NCI-H2081 (cell line): ENCODE results near the gene APBA2.
"Not testable (repeated sequence)": the region's sequence is repeated elsewhere in the genome, so short reads cannot be mapped to it uniquely, and the experiment has no call there.

ENCODE experiments used
- DNase-seq, 2 experiments: peaks; one replicate each; lab custom pipeline; 2025; lab: John Stamatoyannopoulos, UW

APBA2 gene

DNA sequence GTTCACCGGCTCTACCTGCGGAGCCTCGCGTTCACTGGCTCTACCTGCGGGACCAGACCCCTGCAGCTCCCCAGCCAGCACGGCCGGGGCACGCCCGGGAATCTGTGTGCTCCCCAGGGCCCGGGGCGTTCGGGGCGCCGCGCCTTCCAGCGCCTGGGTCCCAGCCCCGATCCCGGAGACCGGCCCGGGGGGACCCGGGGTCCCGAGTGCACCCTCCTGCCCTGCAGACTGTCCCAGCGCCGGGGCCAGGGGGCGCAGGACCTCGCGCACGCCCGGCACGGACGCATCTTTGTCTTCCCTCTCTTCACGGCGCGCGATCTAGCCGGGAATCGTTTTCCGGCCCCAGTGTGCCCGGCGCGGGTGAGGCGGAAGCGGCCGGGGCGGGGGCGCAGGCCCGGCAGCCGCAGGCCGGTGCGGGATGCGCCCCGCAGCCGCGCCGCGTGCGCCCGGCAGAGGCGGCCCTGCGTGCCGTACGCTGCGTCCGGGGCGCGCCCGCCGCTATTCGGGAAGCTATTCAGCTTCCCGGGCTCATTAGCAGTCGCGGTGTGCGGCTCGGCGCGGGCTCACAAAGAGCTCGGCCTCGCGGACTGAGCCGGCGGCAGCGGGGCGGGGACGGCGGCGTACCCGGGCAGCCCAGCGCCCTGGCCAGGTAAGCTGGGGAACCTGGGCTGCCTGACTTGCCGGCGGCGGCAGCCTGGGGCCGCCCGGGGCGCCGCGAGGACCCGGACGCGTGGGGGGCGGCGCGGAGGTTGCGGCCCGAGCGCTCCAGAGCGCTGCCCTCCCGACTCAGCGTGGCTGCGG, at the start of gene APBA2:
Gene APBA2, plus strand, starts transcription at position 345 of the 801 bp plus-strand sequence. CDS start 167,911 bp downstream, outside the sequence.
- peak; percentile 50 to 65 for DNase-seq

DNA sequence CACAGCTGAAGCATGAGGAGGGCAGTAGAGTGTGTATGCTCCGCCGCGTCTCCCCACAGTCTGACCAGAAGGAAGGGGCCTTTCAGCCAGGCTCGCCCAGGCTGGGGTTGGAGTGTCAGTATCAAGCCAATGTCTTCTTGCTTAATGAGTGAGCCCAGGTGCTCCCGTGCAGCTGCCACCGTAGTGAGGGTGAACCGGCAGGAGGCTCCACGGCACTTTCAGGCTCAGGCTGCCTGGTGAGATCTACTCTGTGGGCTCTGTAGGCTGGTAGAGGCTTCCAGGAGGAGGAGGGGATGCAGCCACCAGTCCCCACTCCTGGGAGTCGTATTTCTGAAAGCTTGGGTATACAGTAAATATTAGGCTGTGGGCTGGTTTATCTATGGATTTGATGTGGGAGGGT, 45.5 kb upstream of the APBA2 start:
- DNase-seq = not testable (repeated sequence)

DNA sequence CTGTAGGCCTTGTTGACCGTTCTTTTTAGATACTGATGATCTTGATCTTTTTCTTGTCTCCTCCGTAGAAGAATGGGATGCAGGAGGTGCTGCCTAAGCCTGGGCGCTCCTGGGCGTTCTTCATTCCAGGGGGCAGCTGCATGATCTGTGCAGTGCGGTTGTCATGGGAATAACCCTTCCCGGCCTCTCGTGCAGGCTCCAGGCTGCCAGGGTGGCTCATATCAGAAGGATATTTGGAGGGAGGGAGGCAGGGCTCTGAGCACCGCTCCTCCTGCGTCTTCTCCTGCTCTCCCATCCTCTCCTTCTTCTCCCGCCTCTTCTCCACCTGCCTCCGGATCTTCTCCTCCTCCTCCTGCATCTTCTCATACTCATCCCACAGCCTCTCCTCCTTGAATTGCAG, 43.6 kb upstream of the APBA2 start:
- not testable (repeated sequence) for DNase-seq

DNA sequence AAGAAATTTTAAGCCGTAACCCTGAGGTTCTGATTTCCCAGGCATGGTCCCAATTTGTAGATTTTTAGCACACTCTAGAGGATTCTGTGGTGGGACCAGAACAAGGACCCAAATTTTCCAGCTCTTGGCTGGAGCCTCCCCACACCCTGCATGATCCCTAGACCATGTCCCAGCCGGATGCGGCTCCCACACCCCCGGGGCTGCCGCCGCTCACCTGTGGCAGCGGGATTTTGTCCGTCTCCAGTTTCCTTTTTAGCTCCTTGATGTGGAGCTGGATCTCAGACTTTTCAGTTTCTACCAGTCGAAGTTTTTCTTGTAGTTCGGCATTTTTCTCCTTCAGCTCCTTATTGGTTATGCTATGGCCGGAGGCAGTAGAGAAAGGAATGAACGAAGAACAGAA, 42.3 kb upstream of the APBA2 start:
- not testable (repeated sequence) for DNase-seq

DNA sequence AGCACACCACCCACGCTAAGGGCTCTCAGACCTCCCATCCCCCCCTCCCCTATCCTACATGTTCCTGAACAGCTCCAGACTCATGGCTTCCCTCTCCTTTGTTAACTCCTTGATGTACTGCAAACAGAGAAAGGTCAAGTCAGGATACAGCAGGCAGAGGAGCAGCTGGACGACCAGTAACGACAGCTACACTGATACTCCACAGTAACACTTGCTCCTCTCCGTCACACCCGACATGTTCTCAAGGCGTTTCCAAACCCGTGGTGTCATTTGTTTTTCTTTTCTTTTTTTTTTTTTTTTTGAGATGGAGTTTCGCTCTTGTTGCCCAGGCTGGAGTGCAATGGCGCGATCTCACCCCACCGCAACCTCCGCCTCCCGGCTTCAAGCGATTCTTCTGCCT, 41.6 kb upstream of the APBA2 start:
- not testable (repeated sequence) for DNase-seq

DNA sequence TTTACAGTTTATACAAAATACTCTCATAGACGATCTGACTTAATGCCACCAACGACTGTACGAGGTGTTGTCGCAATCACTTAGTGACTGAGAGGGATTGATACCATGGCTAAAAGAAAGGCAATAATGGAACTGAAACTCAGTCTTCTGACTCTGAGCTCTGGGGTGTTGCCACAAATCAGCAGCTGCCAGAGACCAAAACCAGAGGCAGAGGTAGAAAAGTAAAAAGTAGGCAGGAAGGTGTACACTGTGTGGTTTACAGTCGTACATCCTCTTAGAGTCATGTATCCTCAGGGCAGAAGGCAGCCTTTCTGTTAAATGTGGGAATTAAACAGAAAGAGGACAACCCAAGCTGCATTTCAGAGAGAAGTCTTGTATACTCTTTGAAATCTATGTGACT, 38.5 kb upstream of the APBA2 start:
- not testable (repeated sequence) for DNase-seq

DNA sequence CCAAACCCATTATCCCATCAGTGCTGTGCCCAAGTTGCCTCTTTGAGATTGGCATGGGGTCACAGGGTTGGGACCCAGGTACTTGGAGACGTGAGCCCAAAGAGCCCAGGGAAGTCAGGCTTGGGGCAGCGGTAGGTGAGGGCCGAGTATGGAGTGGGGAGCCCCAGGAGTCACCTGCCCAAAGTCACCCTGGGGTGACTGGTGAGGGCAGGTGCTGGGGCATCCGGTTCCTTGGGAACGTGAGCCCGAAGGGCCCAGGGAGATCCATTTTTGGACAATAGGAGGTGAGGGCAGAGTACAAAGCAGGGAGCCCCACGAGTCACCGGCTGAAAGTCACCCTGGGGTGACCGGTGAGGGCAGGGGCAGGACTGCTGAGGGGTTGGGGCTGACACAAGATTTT, 37.8 kb upstream of the APBA2 start:
- DNase-seq = not testable (repeated sequence)

DNA sequence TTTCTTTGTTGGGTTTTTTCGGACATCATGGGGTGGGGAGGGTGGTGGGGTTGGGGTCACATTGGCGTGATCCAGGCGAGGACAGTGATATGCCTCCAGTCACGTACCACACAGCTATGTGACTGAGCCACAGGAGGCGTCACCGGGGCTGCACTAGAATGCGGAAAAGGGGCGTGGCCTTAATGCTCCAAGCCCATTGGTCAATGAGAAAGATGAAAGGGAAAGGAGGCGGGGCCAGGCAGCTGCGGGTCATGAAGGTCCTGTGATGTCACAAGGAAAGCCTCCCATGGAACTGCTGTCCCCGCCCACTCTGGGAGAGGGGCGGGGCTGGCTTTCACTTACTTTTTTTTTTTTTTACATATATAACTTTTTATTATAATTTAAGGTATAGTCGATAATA, 37.3 kb upstream of the APBA2 start, which contains the start of gene GOLGA6L7:
Gene GOLGA6L7, minus strand, starts transcription at position 124 of the 400 bp plus-strand sequence. Its CDS starts 95 bp downstream, at position 29.
- not testable (repeated sequence) for DNase-seq

DNA sequence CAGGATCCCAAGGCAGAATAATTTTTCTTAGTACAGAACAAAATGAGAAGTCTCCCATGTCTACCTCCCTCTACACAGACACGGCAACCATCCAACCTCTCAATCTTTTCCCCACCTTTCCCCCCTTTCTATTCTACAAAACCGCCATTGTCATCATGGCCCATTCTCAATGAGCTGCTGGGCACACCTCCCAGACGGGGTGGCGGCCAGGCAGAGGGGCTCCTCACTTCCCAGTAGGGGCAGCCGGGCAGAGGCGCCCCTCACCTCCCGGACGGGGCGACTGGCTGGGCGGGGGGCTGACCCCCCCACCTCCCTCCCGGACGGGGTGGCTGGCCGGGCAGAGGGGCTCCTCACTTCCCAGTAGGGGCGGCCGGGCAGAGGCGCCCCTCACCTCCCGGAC, 36.5 kb upstream of the APBA2 start:
- not testable (repeated sequence) for DNase-seq

DNA sequence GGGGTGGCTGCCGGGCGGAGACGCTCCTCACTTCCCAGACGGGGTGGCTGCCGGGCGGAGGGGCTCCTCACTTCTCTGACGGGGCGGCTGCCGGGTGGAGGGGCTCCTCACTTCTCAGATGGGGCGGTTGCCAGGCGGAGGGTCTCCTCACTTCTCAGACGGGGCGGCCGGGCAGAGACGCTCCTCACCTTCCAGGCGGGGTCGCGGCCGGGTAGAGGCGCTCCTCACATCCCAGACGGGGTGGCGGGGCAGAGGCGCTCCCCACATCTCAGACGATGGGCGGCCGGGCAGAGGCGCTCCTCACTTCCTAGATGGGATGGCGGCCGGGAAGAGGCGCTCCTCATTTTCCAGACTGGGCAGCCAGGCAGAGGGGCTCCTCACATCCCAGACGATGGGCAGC, 36.0 kb upstream of the APBA2 start:
- DNase-seq = not testable (repeated sequence)

DNA sequence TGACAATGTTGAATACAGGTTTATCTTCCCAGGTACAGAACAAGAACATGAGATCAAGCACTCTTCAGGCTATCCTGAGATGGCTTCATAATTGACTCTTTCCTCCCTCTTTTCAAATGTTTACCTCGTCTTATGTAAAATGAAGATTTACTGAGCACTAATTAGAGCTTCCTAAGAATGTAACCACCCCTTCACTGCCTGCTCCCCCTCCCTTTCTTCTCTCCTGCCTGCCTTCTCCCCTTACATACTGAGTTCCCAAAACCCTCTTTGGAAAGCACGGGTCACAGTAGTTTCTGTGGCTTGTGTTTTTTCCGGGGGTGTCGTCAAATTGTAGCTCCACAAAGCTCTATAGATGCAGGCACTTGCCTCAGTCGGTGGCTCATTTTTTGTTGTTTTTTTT, 32.1 kb upstream of the APBA2 start:
- DNase-seq = not testable (repeated sequence)

DNA sequence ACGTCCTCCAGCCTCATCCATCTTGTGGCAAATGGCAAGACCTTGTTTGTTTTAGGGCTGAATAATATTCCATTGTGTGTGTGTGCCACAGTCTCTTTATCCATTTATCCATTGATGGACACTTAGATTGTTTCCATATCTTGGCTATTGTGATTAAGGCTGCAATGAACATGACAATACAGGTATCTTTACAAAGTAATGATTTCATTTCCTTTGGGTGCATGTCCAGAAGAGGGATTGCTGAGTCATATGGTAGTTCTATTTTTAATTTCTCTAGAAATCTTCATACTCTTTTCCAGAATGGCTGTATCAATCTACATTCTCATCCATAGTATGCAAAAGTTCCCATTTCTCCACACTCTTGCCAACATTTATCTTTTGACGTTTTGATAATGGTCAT, 31.2 kb upstream of the APBA2 start:
- DNase-seq = not testable (repeated sequence)

DNA sequence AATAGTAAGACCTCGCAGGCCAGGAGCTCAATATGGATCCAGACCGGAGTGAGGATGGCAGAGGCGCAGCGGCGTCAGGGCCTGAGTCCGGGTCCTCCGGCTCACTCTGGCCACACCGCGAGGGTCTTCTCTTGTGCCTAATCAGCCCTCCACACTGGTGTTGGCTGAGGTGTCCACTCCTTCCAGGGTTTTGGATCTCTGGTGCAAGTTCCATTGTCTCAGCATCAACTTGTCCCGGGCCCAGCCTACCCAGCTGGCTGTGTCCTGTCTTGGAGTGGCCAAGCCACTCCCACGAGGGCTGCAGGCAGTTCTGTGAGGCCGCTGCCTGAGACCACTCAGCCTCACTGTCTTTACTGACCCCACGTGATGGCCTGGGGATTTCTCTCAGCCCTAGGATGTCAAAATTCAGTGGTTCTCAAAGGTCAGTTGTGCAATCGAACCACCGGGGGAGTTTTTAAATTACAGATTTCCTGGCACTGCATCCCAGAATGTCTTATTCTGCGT, 24.7 kb upstream of the APBA2 start:
- DNase-seq = no peak

DNA sequence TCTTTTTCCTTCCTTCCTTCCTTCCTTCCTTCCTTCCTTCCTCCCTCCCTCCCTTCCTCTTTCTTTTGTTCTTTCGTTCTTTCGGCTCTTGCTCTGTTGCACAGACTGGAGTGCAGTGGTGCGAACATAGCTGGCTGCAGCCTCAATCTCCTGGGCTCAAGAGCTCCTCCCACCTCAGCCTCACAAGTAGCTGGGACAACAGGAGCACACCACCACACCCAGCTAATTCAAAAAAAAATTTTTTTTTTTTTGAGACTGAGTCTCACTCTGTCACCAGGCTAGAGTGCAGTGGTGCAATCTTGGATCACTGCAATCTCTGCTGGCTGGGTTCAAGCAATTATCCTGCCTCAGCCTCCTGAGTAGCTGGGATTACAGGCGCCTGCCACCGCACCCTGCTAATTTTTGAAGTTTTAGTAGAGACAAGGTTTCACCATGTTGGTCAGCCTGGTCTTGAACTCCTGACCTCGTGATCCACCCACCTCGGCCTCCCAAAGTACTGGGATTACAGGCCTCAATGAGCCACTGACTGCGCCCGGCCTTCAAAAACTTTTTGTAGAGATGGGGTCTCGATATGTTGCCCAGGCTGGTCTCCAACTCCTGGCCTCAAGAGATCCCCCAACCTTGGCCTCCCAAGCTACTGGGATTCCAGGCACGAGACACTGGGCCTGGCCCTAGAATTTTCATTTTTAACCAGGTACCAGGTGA, 24.0 kb upstream of the APBA2 start:
- not testable (repeated sequence) for DNase-seq

DNA sequence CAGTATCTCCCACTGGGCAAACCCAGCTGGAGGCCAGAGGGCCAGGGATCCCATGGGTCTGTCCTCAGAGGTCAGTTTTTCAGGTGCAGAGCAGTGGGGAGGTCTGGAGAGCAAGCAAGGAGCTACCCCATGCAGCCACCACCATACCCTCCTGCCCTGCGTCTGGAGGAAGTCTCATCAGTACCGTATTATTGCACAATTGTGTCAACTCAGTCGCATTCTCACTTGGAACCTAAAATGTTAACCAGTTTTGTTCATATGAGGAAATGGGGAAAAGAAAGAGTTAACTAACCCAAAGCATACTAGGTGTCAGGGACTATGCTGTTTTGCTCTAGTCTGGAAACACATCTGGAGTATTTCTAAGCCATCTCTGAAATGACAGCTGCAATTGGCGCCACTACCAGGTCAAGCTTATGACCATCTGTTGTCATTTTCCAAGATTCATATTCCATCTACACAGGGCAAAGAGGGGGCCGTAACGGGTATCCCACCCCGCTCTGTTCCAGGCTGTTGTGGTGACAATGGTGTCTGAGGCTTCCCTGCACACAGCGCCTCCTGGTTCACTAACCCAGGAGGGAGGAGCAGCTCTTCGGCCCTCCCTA, 16.9 kb upstream of the APBA2 start:
- no peak for DNase-seq

DNA sequence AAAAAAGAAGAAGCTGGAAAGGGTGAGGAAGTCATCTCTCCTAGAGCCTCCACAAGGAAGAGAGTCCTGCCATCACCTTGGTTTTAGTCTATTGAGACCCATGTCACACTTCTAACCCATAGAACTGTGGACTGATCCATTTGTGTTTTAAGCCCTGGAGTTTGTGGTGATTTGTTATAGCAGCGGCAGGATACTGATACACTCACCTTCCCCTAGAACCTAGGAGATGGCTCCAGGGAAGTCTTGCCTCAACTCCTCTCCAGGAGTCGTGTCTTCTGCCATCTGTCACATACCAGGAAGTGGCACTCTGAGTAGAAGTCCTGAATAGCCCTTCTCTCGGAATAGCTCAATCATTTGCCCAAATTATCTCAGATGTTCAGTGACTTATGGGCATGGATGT, 14.6 kb upstream of the APBA2 start:
- no peak for DNase-seq

DNA sequence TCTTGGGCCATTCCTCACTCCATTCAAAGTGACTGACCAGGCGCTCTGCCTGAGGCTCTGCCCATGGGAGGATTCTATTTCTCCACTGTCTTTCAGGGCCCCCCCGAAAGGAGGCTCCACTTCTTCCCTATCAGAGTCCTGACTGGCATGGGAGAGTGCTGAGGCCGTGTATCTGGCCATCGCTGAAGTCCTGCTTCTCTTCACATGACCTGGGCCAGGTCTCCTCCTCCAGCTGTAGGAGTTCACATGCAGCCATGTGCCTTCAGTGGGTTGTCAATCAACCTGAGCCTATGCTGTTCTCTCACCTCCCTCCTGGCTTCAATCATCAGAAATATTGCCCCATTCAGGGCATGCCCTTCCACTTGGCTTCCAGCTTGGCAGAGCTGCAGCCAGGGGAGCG, 12.8 kb upstream of the APBA2 start:
- DNase-seq = no peak

DNA sequence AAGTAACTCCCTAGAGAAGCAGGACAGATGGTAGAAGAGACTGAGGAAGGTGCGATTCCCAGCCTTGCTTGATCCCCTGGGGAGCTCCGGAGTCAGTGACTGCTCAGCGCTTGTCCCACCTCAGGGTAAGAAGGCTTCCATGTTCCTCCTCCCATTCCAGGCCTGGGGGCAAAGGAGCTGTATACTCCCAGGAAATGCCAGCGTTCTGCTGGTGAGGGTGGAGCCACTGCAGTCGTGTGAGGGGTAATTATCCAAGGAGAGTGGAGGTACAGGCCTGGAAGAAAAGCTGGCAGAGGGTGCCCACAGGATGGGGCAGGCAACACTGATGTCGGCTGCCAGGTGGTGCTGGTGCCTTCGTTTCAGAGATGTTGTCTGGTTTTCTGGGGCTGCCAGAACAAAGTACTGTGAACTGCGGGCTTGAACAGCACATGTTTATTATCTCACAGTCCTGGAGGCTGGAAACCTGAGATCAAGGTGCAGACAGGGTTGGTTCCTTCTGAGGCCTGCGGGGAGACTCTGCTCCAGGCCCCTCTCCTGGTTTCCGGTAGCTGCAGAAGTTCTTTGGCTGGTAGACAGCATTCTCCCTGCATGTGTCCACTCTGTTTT, 12.1 kb upstream of the APBA2 start:
- no peak for DNase-seq

DNA sequence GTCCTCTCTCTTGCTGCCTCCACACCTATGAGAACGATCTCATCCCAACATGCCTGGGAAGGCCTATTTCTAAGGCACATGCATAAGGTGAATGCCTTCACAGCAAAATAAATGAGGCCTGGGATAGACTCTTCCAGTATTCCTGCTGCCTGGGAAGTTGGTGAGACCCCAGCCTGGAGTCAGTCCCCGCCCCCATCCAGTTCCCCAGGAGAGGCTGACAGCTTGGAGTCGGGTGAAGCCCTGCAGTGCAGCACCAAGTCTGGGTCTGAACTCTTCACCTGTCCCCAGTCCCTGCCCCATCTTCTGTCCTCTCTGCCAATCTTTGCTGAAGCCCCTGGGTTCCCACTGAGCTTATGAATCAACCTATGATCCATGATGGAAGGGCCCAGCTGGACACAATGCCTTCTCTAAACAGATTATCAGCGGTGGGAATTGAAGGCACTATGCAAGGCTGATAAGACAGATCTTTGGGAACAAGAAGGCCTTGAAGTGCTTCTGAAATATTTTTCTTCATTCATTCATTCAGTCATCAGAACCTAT, 10.2 kb upstream of the APBA2 start:
- no peak for DNase-seq

DNA sequence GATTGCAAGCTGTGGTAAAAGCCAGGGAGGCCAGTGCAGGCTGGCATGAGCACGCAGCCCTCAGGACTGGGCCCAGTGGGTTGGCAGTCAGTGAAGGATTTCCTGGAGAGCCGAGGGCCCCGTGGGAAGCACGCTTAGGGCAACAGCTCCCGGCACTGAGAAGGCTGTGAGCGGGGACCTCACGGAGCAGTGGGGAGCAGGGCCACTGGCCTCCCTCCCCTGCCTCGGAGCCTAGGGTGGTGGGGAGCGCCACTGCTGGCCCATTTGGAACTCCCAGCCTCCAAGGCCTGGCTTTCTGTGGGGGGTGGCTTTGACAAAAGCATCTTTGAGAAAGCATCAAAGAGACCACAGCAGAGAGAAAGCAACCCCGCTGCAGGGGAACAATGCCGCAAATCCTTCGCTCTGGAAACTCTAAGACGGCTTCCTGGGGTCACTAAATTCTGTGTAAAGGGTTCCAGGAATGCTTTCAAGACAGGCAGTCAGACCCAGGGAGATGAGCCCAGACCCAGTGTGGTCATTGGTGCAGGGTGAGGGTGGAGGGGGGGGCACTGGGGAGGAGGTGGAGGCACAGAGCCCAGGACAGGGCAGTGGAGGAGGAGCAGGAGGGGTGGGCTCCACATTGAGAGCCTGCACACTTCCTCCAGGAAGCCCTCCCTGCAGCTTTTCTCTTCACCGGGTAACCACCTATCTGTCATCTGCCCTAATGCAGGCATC, 9.5 kb upstream of the APBA2 start:
- DNase-seq = no peak

DNA sequence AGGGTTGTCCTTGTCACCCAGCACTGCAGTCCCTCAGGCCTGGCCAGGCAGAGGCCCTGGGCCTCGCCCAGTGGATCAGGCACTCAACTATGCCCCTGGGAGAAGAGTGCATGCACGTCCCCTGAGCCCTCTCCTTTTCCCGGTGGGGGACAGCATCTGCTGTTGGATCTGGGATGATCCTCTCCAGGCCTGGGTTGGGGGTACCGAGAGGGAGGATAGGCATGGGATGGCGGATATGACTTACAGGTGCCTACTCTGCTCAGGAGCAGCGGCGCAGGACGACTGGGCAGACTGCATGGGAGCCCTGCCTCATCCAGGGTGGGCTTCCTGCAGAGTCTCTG, 9.0 kb upstream of the APBA2 start:
- DNase-seq = no peak
